OCI-LY1 (cell line): Measurements from ENCODE around the gene STARD3NL.
"Not testable (repeated sequence)": the region's sequence is repeated elsewhere in the genome, so short reads cannot be mapped to it uniquely, and the experiment has no call there.

Source experiments
- H2AFZ ChIP-seq: fragments of 200-600 bp; sonication (generic), shearing (Covaris generic); 2 replicates; pipeline ENCODE4 v1.6.0; 2014; ENCODE audit warnings: antibody characterized with exemption, mild to moderate bottlenecking, low read length
- H3F3A ChIP-seq: fragments of 200-600 bp; sonication (generic), shearing (Covaris generic); 2 replicates; pipeline ENCODE4 v1.6.0; 2014; ENCODE audit warnings: mild to moderate bottlenecking, antibody characterized with exemption, low read length, moderate library complexity; ENCODE audit not compliant: insufficient read depth
- H3K27ac ChIP-seq: fragments of 200-600 bp; sonication (generic); 2 replicates; pipeline ENCODE4 v1.5.1; 2014; ENCODE audit warnings: low read length, mixed run types, mild to moderate bottlenecking, low read depth; ENCODE audit not compliant: poor library complexity, severe bottlenecking
- H3K27me3 ChIP-seq: fragments of 200-600 bp; sonication (generic); 2 replicates; pipeline ENCODE4 v1.6.0; 2014; ENCODE audit warnings: antibody characterized with exemption, mild to moderate bottlenecking, low read length, moderate library complexity; ENCODE audit not compliant: insufficient read depth
- H3K36me3 ChIP-seq: fragments of 200-600 bp; sonication (generic); 2 replicates; pipeline ENCODE4 v1.6.1; 2014; ENCODE audit warnings: mild to moderate bottlenecking, antibody characterized with exemption, low read length, moderate library complexity, mixed read lengths; ENCODE audit not compliant: insufficient read depth
- H3K4me1 ChIP-seq: fragments of 200-600 bp; sonication (generic); 2 replicates; pipeline ENCODE4 v1.5.1; 2014; ENCODE audit warnings: mild to moderate bottlenecking, low read length, moderate library complexity; ENCODE audit not compliant: insufficient read depth, severe bottlenecking
- H3K4me2 ChIP-seq: fragments of 200-600 bp; sonication (generic), shearing (Covaris generic); 2 replicates; pipeline ENCODE4 v1.6.1; 2014; ENCODE audit warnings: low read length
- H3K4me3 ChIP-seq: fragments of 200-600 bp; sonication (generic); 2 replicates; pipeline ENCODE4 v1.5.1; 2014; ENCODE audit warnings: low read length, low read depth, mild to moderate bottlenecking, mixed read lengths; ENCODE audit not compliant: poor library complexity, severe bottlenecking
- H3K79me2 ChIP-seq: fragments of 200-600 bp; shearing (Covaris generic); 2 replicates; pipeline ENCODE4 v1.6.1; 2016; ENCODE audit warnings: mixed run types, low read length, mixed read lengths; ENCODE audit not compliant: insufficient read depth
- H3K9ac ChIP-seq: fragments of 200-600 bp; sonication (generic), shearing (Covaris generic); 2 replicates; pipeline ENCODE4 v1.6.1; 2014; ENCODE audit warnings: mild to moderate bottlenecking, low read length, mixed read lengths
- H3K9me2 ChIP-seq: fragments of 200-600 bp; sonication (generic), shearing (Covaris generic); 2 replicates; pipeline ENCODE4 v1.6.1; 2014; ENCODE audit warnings: low read depth, mild to moderate bottlenecking, low read length, mixed read lengths
- H3K9me3 ChIP-seq: fragments of 200-600 bp; shearing (Covaris generic); 2 replicates; pipeline ENCODE4 v1.6.1; 2014; ENCODE audit warnings: low read length, mixed read lengths
- H4K20me1 ChIP-seq: fragments of 200-600 bp; sonication (generic), shearing (Covaris generic); 2 replicates; pipeline ENCODE4 v1.6.0; 2016; ENCODE audit warnings: mild to moderate bottlenecking, low read length; ENCODE audit not compliant: insufficient read depth
- EZH2 ChIP-seq: fragments of 200-600 bp; sonication (generic), shearing (Covaris generic); IDR thresholded peaks from 2 replicates; pipeline ENCODE4 v1.8.0; 2017; ENCODE audit warnings: borderline replicate concordance, mixed run types, mild to moderate bottlenecking, antibody characterized with exemption, low read length, moderate library complexity, mixed read lengths
- TF ChIP-seq, protein P1 (sequence below): fragments of 200-600 bp; sonication (generic), shearing (Covaris generic); IDR thresholded peaks from 2 replicates; pipeline ENCODE4 v1.5.1; 2017; ENCODE audit warnings: mild to moderate bottlenecking, antibody characterized with exemption, low read length, moderate library complexity, mixed read lengths

Gene STARD3NL

DNA sequence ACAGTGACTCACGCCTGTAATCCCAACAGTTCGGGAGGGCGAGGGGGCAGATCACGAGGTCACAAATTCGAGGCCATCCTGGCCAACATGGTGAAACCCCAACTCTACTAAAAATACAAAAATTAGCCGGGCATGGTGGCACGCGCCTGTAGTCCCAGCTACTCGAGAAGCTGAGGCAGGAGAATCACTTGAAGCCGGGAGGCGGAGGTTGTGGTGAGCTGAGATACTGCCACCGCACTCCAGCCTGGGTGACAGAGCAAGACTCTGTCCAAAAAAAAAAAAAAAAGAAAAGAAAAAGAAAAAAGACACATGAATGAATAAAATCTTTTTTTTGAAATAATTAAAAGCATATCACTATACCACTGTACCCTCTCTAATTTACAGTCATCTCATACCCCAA is 83.6 kb downstream of the STARD3NL start:
- not testable (repeated sequence) for H2AFZ ChIP-seq, H3K79me2 ChIP-seq, H3F3A ChIP-seq, H3K9me3 ChIP-seq, H3K27me3 ChIP-seq, H3K4me2 ChIP-seq, H3K36me3 ChIP-seq, H3K9ac ChIP-seq, H3K27ac ChIP-seq, H3K4me1 ChIP-seq, H3K4me3 ChIP-seq, H3K9me2 ChIP-seq, H4K20me1 ChIP-seq

DNA sequence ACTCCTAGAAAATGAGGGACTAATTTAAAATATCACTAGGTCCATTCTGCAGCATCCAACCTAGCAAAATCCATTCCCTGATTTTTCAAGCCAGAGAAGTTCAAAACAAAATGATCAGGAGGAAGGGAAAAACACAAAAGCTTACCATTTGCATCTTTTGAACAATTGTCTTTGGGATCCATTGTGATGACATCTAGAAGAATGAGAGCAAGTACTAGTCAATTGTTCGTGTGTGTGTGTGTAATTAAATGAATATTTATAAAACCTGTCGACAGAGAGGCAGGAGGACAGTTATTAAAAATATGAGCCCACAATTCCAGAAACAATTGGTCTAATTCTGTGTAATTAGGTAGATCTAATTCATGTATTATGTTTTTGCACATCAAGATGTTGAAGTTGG is 84.0 kb downstream of the STARD3NL start:
- not testable (repeated sequence) for H3F3A ChIP-seq, H3K4me3 ChIP-seq, H3K9ac ChIP-seq, H3K4me2 ChIP-seq, H3K4me1 ChIP-seq, H3K9me3 ChIP-seq, H3K36me3 ChIP-seq, H4K20me1 ChIP-seq, H3K9me2 ChIP-seq, H3K79me2 ChIP-seq, H3K27me3 ChIP-seq, H3K27ac ChIP-seq, H2AFZ ChIP-seq

DNA sequence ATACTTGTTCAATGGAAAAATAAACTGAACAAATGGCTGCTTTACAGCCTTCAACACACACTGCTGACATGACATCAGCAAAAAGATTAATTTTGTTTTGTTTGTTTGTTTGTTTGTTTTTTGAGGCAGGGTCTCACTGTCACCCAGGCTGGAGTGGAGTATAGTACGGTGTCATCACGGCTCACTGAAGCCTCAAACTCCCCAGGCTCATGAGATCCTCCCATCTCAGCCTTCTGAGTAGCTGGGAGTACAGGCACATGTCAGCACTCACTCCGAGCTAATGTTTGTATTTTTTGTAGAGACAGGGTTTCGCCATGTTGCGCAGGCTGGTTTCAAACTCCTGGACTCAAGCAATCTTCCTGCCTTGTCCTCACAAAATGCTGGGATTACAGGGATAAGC is 84.5 kb downstream of the STARD3NL start:
- Histone ChIP-seq H3K4me2 (no peak overlapping the region), H3K4me3 (no peak overlapping the region), H3F3A (no peaks in the 10 kb centered on the region), H3K4me1 (no peaks in the 10 kb centered on the region), H3K27me3 (no peaks in the 10 kb centered on the region), H2AFZ (no peak overlapping the region), H3K36me3 (no peaks in the 10 kb centered on the region), H3K9ac (no peak overlapping the region), H3K79me2 (no peaks in the 10 kb centered on the region), H3K9me3 (no peaks in the 10 kb centered on the region), H3K27ac (no peak overlapping the region), H4K20me1 (no peaks in the 10 kb centered on the region), H3K9me2 (no peaks in the 10 kb centered on the region)
- TF ChIP-seq EZH2 = no peak
- TF ChIP-seq, protein P1, sequence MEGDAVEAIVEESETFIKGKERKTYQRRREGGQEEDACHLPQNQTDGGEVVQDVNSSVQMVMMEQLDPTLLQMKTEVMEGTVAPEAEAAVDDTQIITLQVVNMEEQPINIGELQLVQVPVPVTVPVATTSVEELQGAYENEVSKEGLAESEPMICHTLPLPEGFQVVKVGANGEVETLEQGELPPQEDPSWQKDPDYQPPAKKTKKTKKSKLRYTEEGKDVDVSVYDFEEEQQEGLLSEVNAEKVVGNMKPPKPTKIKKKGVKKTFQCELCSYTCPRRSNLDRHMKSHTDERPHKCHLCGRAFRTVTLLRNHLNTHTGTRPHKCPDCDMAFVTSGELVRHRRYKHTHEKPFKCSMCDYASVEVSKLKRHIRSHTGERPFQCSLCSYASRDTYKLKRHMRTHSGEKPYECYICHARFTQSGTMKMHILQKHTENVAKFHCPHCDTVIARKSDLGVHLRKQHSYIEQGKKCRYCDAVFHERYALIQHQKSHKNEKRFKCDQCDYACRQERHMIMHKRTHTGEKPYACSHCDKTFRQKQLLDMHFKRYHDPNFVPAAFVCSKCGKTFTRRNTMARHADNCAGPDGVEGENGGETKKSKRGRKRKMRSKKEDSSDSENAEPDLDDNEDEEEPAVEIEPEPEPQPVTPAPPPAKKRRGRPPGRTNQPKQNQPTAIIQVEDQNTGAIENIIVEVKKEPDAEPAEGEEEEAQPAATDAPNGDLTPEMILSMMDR = no peak

DNA sequence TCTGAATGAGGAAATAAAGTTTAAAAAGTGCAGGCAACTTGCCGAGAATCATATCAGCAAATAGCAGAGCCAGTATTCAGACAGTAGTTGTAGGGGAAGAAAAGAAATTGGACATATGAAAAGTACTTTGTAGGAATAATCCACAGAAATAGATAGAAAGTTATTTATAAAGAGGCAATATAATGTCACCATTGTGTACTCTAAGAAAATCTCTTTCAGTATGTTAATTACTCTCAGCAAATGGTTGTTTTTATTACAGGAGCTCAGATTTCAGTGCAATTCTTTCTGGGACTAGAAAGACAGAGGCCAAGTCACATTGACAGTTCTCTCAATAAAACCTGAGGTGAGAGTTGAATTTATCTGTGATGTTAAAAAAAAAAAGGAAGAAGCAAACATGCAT is 85.2 kb downstream of the STARD3NL start:
- H3K27ac ChIP-seq, H3F3A ChIP-seq, H3K9me3 ChIP-seq, H3K9me2 ChIP-seq, H3K79me2 ChIP-seq, H3K4me3 ChIP-seq, H3K9ac ChIP-seq, H3K27me3 ChIP-seq, H3K4me2 ChIP-seq, H2AFZ ChIP-seq, H3K36me3 ChIP-seq, H3K4me1 ChIP-seq, H4K20me1 ChIP-seq: not testable (repeated sequence)

DNA sequence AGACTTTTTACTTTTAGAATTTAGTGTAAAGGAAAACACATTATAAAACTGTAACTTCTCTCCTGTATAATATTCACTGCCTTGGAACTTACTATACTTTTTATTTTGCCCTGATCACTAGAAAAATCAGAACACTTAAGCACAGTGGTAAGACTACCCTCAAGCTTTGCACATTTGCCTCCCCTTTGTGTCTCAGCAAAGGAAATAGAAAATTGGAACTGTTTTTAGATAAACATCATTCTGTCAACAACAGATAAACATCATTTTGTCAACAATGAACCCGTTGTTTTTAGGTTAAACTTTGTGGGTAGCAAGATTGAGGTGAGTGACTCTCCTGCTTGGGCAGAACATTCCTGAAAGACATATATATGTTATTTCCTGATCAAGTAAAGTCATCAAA is 86.6 kb downstream of the STARD3NL start:
- not testable (repeated sequence) for H3K36me3 ChIP-seq, H3K79me2 ChIP-seq, H3K4me2 ChIP-seq, H3K27me3 ChIP-seq, H3K9me3 ChIP-seq, H3K9me2 ChIP-seq, H3K4me1 ChIP-seq, H3K27ac ChIP-seq, H4K20me1 ChIP-seq, H2AFZ ChIP-seq, H3F3A ChIP-seq, H3K4me3 ChIP-seq, H3K9ac ChIP-seq

DNA sequence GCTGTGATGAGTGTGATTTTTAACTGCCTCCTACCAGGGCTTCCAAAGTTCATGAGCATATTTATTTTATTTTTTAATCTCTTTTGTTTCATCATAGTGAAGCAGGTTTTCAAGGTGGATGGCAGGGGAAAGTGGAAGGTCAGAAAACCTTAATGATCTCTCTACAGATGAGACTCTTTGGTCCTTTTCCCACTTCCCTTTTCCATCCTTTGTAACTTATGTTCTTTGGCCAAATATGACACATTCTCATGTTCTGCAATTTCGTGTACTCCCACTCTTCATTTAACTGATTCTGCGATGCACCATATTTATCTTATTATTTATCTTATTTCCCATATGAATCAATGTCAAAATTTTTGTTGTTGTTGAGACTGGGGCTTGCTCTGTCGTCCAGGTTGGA is 87.9 kb downstream of the STARD3NL start:
- H3K4me3 ChIP-seq, H3K27me3 ChIP-seq, H2AFZ ChIP-seq, H3K79me2 ChIP-seq, H3K4me2 ChIP-seq, H3K27ac ChIP-seq, H3K4me1 ChIP-seq, H4K20me1 ChIP-seq, H3F3A ChIP-seq, H3K36me3 ChIP-seq, H3K9ac ChIP-seq, H3K9me2 ChIP-seq, H3K9me3 ChIP-seq: not testable (repeated sequence)

DNA sequence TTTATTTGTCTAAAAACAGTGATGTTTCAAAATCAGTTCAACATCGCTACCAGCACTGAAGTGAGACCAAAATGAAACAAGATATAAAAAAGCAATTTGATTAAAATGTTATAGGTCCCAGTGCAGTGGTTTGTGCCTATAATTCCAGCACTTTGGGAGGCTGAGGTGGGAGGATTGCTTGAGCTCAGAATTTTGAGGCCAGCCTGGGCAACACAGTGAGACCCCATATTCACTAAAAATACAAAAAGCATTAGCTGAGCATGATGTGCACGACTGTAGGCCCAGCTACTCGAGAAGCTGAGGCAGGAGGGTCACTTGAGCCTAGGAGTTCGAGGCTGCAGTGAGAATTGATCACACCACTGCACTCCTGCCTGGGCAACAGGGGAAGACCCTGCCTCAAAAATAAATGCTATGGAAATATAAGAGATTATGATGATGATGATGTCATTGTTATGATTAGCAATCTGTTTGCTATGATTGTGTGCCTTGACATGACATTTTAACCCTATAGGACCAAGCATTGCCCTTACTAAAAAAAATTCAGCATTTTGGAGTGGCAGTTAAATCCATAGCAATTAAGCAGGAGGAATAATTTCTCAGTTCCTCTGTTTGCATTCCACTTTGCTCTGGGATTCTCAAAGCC is 91.8 kb downstream of the STARD3NL start:
- H3K4me3 ChIP-seq, H3K9me2 ChIP-seq, H3F3A ChIP-seq, H4K20me1 ChIP-seq, H2AFZ ChIP-seq, H3K27me3 ChIP-seq, H3K36me3 ChIP-seq, H3K9me3 ChIP-seq, H3K9ac ChIP-seq, H3K27ac ChIP-seq, H3K4me2 ChIP-seq, H3K4me1 ChIP-seq, H3K79me2 ChIP-seq: not testable (repeated sequence)
